ENCODE data around the gene UTP18. TPM values are rescaled to one million over a fixed set of nuclear protein-coding genes. Genes with fewer than 3 reads are reported as not detected.

The UTP18 gene
- total and polyA plus RNA-seq, 10 of the 15 experiments (the other 5 are each of a cell fraction or from before 2014, with no cell fraction given), result 31.0 to 111 (median 58.8) TPM

DNA sequence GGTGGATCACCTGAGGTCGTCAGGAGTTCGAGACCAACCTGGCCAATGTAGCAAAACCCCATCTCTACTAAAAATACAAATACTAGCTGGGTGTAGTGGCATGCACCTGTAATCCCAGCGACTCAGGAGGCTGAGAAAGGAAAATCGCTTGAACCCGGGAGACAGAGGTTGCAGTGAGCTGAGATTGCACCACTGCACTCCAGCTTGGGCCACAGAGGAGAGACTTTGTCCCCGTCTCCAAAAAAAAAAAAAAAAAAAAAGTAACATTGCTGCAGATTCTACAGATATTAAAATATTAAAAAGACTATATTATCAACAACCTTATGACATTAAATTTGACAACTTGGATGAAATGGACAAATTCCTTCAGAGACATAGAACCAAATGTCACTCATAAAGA is 26.2 kb upstream of the UTP18 start:
- no peak overlapping the region for H3K27ac ChIP-seq (ENCODE audit: control insufficient read depth, insufficient read depth)
- no peak for TF ChIP-seq NR2C2 (IDR thresholded peaks at IDR 0.05; ENCODE audit: borderline replicate concordance, control insufficient read depth, insufficient read length, low read depth)
- TF ChIP-seq SMC3 (IDR thresholded peaks at IDR 0.05; ENCODE audit: borderline replicate concordance, low read length), result no peak
- no peak for TF ChIP-seq JUND (IDR thresholded peaks at IDR 0.05; ENCODE audit: low read depth, low read length)
- TF ChIP-seq FOXM1 (IDR thresholded peaks at IDR 0.05; ENCODE audit: low read depth, low read length), result no peak
- 0 out of 4 replicates have a peak, but pooled peaks cover 0 to 3% of the 10 kb centered on the region in 2 experiments for H3K36me3 ChIP-seq (ENCODE audit: control insufficient read depth in 2 of 2, insufficient read depth in 2 of 2, low read length in 1 of 2)
- H3K79me2 ChIP-seq (ENCODE audit: control insufficient read depth, insufficient read depth, low read length), result peaks cover 38% of the 10 kb centered on the region
- ATAC-seq (no peak), DNase-seq (ENCODE audit: low read depth, low spot score) (no peak), FAIRE-seq (no peak)
- in situ Hi-C loops (cut with MboI) (no loop called here), intact Hi-C loops (cut with micrococcal nuclease; ENCODE audit: unreplicated experiment) (no loop called here)
- H3K4me3 ChIP-seq, result no peak overlapping the region
- no peaks in the 10 kb centered on the region for H4K20me1 ChIP-seq (ENCODE audit: control insufficient read depth, insufficient read depth)
- no peak overlapping the region for H3K9ac ChIP-seq (ENCODE audit: control insufficient read depth, insufficient read depth, low read length)
- POLR2A ChIA-PET, result interaction anchor here (0.6 to 1.2 kb wide), 2 partner anchors 19 to 23 kb away, joined by 3 to 4 read pairs; no protein-coding TSS in a partner anchor
- WGBS (ENCODE audit: insufficient coverage, insufficient replicate concordance, low lambda C conversion rate, missing lambda C conversion rate), result 100% methylated on average over 5 of the region's 6 CpGs
- RAD21 ChIA-PET (ENCODE audit: unreplicated experiment), result interaction anchor here (1.2 kb wide), 1 partner anchor 20 kb away, joined by 3 read pairs; no protein-coding TSS in a partner anchor
- no TSS peak for BruUV-seq (replicated peaks)
- H2AFZ ChIP-seq (ENCODE audit: control insufficient read depth, low read depth, low read length), result no peak overlapping the region
- H3K27me3 ChIP-seq (replicated peaks in 1 of 2; ENCODE audit: control insufficient read depth in 2 of 2, insufficient read depth in 2 of 2, low read length in 1 of 2), result no peaks in the 10 kb centered on the region
- no peak overlapping the region for H3K4me2 ChIP-seq (ENCODE audit: control insufficient read depth, insufficient read depth)
- H3K9me3 ChIP-seq (replicated peaks; ENCODE audit: control insufficient read depth, insufficient read depth, low read length), result no peaks in the 10 kb centered on the region
- peaks cover 11% of the 10 kb centered on the region; the same call in 1 of the 2 replicates for H3K4me1 ChIP-seq (ENCODE audit: control insufficient read depth, insufficient read depth, low read length)
- CTCF ChIA-PET, result no interaction called here
- SMC1A ChIA-PET (ENCODE audit: uncharacterized antibody, unreplicated experiment), result interaction anchor here (1.0 kb wide), 2 partner anchors 12 to 29 kb away, joined by 3 read pairs; no protein-coding TSS in a partner anchor

DNA sequence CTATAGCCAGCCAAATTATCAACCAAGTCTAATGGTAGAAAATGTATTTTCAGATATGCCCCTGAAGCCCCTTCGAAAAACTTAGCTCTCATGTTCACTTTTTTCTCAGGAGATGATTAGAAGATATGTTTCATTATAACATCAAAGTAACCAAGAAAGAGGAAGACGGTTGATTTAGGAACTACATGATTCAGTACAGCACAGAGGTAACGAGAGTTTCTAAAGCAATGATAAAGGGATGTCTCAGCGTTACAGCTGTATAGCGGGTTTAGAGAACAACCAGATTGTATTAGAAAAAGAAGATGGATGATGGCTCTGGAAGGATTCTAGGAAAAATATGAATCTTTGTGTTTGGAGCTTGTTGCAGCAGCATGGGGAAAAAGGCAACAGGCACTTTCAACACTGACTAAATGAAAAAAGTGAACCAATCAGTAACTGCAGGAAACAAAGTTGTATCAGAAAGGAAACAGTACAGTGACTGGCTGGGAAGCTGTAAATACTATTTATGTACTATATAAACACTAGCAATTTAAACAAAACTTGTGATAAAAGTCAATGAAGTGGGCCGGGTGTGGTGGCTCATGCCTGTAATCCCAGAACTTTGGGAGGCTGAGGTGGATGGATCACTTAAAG is 22.0 kb upstream of the UTP18 start:
- in situ Hi-C loops (cut with MboI) (no loop called here), intact Hi-C loops (cut with micrococcal nuclease; ENCODE audit: unreplicated experiment) (no loop called here)
- Histone ChIP-seq H3K27me3 (replicated peaks in 1 of 2; ENCODE audit: control insufficient read depth in 2 of 2, insufficient read depth in 2 of 2, low read length in 1 of 2) (no peaks in the 10 kb centered on the region), H3K27ac (ENCODE audit: control insufficient read depth, insufficient read depth) (peak overlapping the region; percentile 70), H4K20me1 (ENCODE audit: control insufficient read depth, insufficient read depth) (no peaks in the 10 kb centered on the region), H3K9me3 (replicated peaks; ENCODE audit: control insufficient read depth, insufficient read depth, low read length) (no peaks in the 10 kb centered on the region), H3K9ac (ENCODE audit: control insufficient read depth, insufficient read depth, low read length) (peak overlapping the region; percentile 13; the same call in 1 of the 2 replicates), H3K79me2 (ENCODE audit: control insufficient read depth, insufficient read depth, low read length) (peaks cover 23% of the 10 kb centered on the region), H2AFZ (ENCODE audit: control insufficient read depth, low read depth, low read length) (peak overlapping the region; percentile 48), H3K36me3 (ENCODE audit: control insufficient read depth in 2 of 2, insufficient read depth in 2 of 2, low read length in 1 of 2) (no peaks in the 10 kb centered on the region), H3K4me1 (ENCODE audit: control insufficient read depth, insufficient read depth, low read length) (peaks cover 10% of the 10 kb centered on the region), H3K4me3 (peak overlapping the region; percentile 28; the same call in 1 of the 2 replicates), H3K4me2 (ENCODE audit: control insufficient read depth, insufficient read depth) (peak overlapping the region; percentile 87)
- TF ChIP-seq ETV6 (conservative IDR thresholded peaks at IDR 0.05 in 1 of 2, IDR thresholded peaks at IDR 0.05 in 1 of 2; ENCODE audit: borderline replicate concordance in 1 of 2, low read depth in 1 of 2), result peak in 1 of 2 experiments; percentile 38; a peak in 1 of 4 replicates
- TF ChIP-seq, protein P1, sequence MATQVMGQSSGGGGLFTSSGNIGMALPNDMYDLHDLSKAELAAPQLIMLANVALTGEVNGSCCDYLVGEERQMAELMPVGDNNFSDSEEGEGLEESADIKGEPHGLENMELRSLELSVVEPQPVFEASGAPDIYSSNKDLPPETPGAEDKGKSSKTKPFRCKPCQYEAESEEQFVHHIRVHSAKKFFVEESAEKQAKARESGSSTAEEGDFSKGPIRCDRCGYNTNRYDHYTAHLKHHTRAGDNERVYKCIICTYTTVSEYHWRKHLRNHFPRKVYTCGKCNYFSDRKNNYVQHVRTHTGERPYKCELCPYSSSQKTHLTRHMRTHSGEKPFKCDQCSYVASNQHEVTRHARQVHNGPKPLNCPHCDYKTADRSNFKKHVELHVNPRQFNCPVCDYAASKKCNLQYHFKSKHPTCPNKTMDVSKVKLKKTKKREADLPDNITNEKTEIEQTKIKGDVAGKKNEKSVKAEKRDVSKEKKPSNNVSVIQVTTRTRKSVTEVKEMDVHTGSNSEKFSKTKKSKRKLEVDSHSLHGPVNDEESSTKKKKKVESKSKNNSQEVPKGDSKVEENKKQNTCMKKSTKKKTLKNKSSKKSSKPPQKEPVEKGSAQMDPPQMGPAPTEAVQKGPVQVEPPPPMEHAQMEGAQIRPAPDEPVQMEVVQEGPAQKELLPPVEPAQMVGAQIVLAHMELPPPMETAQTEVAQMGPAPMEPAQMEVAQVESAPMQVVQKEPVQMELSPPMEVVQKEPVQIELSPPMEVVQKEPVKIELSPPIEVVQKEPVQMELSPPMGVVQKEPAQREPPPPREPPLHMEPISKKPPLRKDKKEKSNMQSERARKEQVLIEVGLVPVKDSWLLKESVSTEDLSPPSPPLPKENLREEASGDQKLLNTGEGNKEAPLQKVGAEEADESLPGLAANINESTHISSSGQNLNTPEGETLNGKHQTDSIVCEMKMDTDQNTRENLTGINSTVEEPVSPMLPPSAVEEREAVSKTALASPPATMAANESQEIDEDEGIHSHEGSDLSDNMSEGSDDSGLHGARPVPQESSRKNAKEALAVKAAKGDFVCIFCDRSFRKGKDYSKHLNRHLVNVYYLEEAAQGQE (IDR thresholded peaks at IDR 0.05; ENCODE audit: low read depth, low read length), result no peak
- peak; percentile 80 for TF ChIP-seq SPI1 (IDR thresholded peaks at IDR 0.05; ENCODE audit: borderline replicate concordance, insufficient read depth, low read depth, low read length)
- peak; percentile 43 for TF ChIP-seq JUNB (IDR thresholded peaks at IDR 0.05)
- TF ChIP-seq TCF7 (IDR thresholded peaks at IDR 0.05; ENCODE audit: borderline replicate concordance), result peak; percentile 82
- ChIA-PET SMC1A (ENCODE audit: uncharacterized antibody, unreplicated experiment) (interaction anchor here (0.7 to 1.6 kb wide), 8 partner anchors 14 to 70 kb away, joined by 3 to 5 read pairs (median 3); no protein-coding TSS in a partner anchor), RAD21 (ENCODE audit: unreplicated experiment) (interaction anchor here (1.0 kb wide), 1 partner anchor 9 kb away, joined by 4 read pairs; no protein-coding TSS in a partner anchor), CTCF (interaction anchor here (0.9 to 1.9 kb wide), 2 partner anchors 18 to 20 kb away, joined by 3 to 4 read pairs; no protein-coding TSS in a partner anchor), POLR2A (interaction anchor here (0.5 to 0.6 kb wide), 2 partner anchors 9 to 41 kb away, joined by 3 to 4 read pairs; no protein-coding TSS in a partner anchor)
- DNase-seq (ENCODE audit: low read depth, low spot score) (peak; percentile 40), ATAC-seq (peak; percentile 97), FAIRE-seq (peak; percentile 84)
- no TSS peak for BruUV-seq (replicated peaks)
- WGBS (ENCODE audit: insufficient coverage, insufficient replicate concordance, low lambda C conversion rate, missing lambda C conversion rate), result 0% methylated on average over 6 of the region's 6 CpGs

Measured in GM12878 (cell line).